Measurements from ENCODE around the gene CROCC. TPM values are rescaled to one million over a fixed set of nuclear protein-coding genes. Genes with fewer than 3 reads are reported as not detected.

Gene CROCC
- total RNA-seq, 1 donor from 2014 or later = 52.6 TPM

DNA sequence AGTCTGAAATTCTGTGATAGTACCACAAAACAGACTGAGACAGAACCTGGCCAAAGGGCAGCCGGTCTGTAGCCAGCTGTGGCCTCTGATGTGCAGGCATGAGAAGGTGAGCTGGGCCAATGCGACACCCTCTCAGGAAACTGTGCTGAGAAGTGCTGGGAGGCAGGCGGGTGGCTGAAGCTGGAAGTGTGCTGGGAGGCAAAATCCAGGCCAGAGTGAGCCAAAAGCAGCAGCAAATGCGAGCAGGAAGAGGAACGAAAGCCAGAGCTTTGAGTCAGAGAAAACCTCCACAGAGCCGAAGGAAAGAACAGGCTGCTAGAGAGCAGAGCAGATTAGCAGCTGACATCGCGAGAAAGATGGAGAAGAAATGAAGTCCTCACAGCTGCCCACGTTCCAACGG is 100.2 kb downstream of the CROCC start:
- H3K27ac Mint-ChIP-seq (ENCODE audit: unreplicated experiment) = no peak overlapping the region
- TF ChIP-seq, protein P1, sequence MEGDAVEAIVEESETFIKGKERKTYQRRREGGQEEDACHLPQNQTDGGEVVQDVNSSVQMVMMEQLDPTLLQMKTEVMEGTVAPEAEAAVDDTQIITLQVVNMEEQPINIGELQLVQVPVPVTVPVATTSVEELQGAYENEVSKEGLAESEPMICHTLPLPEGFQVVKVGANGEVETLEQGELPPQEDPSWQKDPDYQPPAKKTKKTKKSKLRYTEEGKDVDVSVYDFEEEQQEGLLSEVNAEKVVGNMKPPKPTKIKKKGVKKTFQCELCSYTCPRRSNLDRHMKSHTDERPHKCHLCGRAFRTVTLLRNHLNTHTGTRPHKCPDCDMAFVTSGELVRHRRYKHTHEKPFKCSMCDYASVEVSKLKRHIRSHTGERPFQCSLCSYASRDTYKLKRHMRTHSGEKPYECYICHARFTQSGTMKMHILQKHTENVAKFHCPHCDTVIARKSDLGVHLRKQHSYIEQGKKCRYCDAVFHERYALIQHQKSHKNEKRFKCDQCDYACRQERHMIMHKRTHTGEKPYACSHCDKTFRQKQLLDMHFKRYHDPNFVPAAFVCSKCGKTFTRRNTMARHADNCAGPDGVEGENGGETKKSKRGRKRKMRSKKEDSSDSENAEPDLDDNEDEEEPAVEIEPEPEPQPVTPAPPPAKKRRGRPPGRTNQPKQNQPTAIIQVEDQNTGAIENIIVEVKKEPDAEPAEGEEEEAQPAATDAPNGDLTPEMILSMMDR (conservative IDR thresholded peaks at IDR 0.05) = no peak
- DNase-seq (ENCODE audit: low read depth, low spot score) = no peak
- H3K36me3 Mint-ChIP-seq (ENCODE audit: low read depth) = peaks cover 2% of the 10 kb centered on the region
- no peak overlapping the region for H3K4me3 Mint-ChIP-seq
- H3K4me1 Mint-ChIP-seq = no peaks in the 10 kb centered on the region
- no peaks in the 10 kb centered on the region for H3K27me3 Mint-ChIP-seq (ENCODE audit: low read depth)
- no peaks in the 10 kb centered on the region for H3K9me3 Mint-ChIP-seq

Other genes starting within 250 kb of the CROCC start
- gene RNU1-4, start 181.4 kb upstream of the CROCC start, total RNA-seq = 2,478 and 3,042 TPM in 2 replicates
- 2,478 and 3,042 TPM in 2 replicates for gene RNU1-2, start 26.0 kb upstream of the CROCC start, total RNA-seq
- 81.6 and 83.4 TPM in 2 replicates for gene MFAP2, start 58.7 kb downstream of the CROCC start, total RNA-seq
- gene ATP13A2, start 90.0 kb downstream of the CROCC start, total RNA-seq = 53.9 and 59.0 TPM in 2 replicates
- 47.2 and 58.6 TPM in 2 replicates for gene SDHB, start 132.1 kb downstream of the CROCC start, total RNA-seq
- 0.16 and 0.20 TPM in 2 replicates for gene PADI2, start 197.5 kb downstream of the CROCC start, total RNA-seq